HG02678 (cell line): Measurements from ENCODE around the gene MEAF6.

Experiments used
- ATAC-seq: cut with Tn5 transposase; IDR thresholded peaks from one replicate; pipeline ENCODE4 v1.9.1; 2021; ENCODE audit warnings: mild to moderate bottlenecking, moderate library complexity; ENCODE audit not compliant: unreplicated experiment

The MEAF6 gene

GRCh38 chr1:37485902-37486679 lies 28.5 kb downstream of the MEAF6 start:
- ATAC-seq = no peak

GRCh38 chr1:37484325-37485051 lies 30.1 kb downstream of the MEAF6 start:
- no peak for ATAC-seq

GRCh38 chr1:37483785-37484184 lies 30.8 kb downstream of the MEAF6 start:
- ATAC-seq = no peak

DNA sequence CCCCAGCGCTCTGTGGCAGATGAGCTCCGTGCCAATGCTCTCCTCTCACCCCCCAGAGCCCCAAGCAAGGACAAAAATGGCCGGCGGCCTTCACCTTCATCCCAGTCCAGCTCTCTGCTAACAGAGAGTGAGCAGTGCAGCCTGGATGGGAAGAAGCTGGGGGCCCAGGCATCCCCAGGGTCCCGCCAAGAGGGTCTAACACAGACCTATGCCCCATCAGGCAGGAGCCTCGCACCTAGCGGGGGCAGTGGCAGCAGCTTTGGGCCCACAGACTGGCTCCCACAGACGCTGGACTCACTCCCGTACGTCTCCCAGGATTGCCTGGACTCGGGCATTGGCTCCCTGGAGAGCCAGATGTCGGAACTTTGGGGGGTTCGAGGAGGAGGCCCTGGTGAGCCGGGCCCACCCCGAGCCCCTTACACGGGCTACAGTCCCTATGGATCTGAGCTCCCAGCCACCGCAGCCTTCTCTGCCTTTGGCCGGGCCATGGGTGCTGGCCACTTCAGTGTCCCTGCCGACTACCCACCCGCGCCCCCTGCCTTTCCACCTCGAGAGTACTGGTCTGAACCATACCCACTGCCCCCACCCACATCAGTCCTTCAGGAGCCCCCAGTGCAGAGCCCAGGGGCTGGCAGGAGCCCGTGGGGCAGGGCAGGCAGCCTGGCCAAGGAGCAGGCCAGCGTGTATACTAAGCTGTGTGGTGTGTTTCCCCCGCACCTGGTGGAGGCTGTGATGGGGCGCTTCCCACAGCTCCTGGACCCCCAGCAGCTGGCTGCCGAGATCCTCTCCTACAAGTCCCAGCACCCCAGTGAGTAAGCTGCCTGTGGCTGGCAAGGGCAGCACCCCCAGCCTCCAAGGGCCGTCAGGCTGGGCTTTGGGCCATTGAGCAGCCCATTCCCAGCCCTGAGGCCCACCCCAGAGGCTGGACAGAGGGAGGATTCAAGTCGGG lies 31.5 kb downstream of the MEAF6 start:
- ATAC-seq = no peak

GRCh38 chr1:37482004-37482785 lies 32.4 kb downstream of the MEAF6 start:
- ATAC-seq = no peak

GRCh38 chr1:37481289-37482003 lies 33.1 kb downstream of the MEAF6 start:
- ATAC-seq = no peak

DNA sequence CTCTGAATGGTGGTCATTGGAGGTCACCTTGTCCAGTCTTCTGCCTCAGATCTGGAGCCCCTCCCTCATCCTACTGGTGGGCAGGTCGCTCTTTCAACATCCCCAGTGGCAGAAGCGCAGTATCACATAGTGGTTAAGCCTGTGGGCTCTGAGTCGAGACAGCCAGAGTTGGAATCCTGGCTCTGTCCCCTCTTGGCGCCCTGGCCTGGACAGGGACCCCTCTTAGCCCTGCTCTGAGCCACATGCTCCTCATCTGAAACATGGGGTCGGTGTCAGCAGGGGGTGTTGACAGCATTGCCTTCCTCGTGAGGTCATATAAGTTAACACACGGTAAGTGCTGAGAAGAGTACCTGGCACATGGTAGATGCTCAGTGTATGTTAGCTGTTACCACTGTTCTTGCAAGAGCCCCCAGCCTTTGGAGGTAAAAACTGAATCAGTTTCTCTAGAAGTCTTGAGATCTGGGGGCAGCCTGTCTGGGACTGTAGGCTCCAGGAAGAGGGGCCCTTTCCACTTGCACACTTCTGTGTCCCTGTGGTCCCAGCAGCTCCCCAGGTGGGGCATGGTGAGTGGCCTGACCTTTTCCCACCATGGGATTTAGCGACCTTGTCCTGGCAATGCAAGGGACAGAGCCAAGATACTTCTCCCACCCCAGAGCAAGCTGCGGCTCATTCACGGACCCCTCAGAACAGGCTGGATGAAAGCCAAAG lies 33.8 kb downstream of the MEAF6 start:
- no peak for ATAC-seq

DNA sequence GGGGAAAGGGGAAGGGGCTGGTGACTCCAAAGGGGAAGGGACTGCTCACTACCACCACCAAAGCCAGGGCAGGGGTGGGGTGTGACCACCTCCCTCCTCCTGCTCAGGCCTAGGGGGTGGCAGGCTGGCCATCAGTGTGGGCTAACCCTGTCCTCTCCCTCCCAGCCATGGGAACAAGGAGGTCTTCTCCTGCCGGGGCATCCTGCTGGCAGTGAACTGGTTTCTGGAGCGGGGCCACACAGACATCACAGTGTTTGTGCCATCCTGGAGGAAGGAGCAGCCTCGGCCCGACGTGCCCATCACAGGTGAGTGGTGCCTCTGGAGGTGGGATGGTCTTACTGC lies 34.5 kb downstream of the MEAF6 start:
- no peak for ATAC-seq

DNA sequence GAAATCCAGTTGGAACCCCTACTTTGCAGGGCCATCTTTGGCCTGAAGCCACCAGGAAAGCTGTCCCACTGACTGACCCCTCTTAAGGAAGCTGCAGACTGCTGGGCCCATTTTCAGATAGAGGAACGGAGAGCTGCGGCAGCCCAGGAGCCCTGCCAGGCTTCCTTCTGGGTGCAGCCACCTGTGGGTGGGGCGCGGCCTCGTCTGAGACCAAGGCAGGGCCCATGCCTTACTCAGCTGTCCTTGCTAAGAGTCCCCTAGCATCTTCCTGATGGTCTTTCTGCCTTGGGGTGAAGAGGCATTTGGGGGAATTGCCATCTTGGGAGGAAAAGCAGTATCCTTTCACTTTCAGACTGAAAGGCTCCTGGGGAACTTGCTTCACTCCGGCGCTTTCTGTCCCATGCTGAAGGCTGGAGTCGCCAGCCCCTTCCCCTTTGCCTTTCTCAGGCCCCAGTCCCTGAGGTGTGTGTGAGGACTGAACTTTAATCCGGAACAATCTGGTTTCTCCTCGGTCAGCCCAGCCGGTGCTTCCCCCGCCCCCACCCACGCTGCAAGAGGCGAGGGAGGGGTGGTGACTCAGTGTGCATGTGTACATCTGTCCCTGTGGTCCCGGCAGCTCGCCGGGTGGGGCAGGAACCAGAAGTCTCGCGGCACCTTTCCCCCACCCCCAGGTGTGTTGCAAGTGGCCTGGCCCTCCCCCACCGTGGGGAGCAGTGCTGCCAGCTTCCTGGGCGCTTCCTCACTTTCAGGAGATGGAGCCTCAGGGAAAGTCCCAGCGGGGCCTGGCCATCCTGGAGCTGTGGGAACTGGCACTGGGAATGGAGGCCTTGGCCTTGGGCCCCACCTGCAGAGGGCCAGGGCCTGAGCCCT lies 35.1 kb downstream of the MEAF6 start:
- peak; percentile 45 for ATAC-seq

DNA sequence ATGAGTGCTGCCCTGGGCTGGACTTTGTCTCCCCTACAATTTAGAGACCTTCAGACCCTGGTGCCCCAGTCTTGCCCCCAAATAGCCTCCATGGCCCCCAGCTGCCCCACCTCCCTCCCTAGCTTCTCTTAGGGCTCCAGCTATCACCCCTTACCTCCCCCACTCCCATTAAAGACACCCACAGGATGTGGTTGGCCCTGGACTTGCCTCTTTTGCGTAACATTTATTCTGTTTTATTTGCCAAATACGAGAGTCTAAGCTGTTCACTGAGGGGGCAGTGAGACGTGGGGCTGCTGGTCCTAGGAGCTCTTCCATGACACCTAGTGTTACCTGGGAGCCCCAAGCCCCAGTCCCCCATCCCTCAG lies 35.7 kb downstream of the MEAF6 start:
- ATAC-seq = no peak

DNA sequence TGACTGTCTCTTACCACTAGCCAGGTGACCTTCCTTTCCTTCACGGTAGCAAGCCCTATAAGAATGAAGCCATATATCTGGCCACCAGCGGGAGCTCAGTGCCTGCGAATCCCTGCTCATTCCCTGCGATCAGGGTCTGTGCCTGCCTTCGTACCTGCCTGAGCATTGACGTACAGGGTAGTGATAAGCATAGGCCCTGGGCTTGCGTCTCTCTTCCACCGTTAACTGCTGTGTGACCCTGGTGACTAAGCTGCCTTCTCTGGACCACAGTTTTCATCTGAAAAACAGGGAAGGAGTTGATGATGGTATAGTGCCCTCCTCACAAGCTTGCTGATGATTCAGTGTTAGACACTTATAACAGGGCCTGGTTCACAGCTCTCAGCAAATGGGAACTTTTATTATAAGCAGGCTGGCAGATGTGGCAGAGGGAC lies 36.1 kb downstream of the MEAF6 start:
- ATAC-seq = no peak

- no peak for ATAC-seq
Measured at GRCh38 chr1:37477946-37478345, 36.6 kb downstream of the MEAF6 start.

DNA sequence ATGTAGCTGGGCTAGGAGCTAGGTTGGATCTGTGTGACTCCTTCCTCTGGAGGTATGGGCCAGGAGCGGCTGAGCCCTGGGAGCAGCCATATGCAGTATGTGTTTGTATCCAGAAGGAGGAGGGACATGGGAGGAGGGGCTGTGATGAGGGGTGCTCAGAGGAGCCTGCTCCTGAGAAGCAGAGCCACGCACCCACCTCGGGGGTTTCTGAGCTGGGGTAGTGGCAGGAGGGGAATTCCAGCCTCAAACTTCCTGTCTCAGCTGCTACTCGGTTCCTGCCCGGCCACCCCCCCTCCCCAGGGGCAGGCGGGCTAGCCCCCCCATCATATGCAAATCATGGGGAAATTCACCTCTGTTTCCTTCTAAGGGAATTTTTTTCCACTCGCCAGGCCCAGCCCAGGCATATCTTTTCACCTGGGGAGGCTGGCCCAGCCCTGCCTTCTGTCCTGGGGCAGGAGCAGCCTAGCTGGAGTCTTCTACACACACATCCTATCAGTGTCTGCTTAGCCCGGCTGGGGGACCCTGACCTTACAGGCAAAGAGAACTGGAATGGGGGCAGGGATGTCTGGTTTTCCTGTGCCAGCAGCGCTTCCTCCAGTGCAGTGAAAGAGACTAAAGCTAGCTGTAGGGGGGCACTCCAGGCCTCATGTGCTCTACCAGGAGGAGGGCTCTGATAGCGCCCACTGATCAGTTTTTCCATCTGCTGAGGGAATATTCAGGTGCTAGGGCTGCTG lies 37.2 kb downstream of the MEAF6 start:
- peak; percentile 38 for ATAC-seq

GRCh38 chr1:37476460-37477197 lies 37.9 kb downstream of the MEAF6 start:
- no peak for ATAC-seq

DNA sequence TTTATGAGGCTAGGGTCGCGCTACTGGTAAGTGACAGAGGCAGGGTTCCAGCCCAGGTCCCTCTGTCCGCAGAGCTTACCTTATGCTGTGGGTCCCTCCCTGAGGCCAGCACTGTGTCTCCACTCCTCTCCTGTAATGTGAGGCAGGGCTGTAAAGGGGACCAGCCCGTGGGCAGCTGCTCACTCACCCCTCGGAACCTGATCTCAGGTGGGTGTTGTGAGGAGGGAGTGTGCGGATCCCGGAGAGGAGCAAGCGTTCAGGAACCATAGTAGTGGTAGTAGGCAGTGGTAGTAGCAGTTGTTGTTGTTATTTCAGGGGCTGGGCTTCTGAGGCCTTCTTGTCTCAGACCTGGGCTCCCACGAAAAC lies 38.5 kb downstream of the MEAF6 start:
- no peak for ATAC-seq

DNA sequence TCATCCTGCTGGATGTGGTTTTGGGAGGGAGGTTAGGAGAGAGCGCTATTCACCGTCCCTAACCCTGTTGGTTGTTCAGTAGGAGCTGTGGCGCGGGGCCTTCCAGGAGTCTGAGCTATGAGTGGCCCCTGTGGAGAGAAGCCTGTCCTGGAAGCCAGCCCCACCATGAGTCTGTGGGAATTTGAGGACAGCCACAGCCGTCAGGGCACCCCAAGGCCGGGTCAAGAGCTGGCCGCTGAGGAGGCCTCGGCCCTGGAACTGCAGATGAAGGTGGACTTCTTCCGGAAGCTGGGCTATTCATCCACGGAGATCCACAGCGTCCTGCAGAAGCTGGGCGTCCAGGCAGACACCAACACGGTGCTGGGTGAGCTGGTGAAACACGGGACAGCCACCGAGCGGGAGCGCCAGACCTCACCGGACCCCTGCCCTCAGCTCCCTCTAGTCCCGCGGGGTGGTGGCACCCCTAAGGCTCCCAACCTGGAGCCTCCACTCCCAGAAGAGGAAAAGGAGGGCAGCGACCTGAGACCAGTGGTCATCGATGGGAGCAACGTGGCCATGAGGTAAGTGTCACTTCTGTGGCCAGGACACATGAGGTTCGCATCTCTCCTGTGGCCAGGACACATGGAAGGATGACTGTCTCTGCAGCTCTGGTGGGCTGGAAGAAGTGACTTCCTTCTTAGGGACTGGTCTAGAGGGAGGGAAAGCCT lies 39.0 kb downstream of the MEAF6 start:
- ATAC-seq = no peak
